Calu3 (cell line): ENCODE data around the gene TLL2. TPM values are rescaled to one million over a fixed set of nuclear protein-coding genes. Genes with fewer than 3 reads are reported as not detected.

Source experiments
- BruUV-seq: library from RNA; stranded (reverse); fragments of 400-500 nt; replicated peaks from 2 replicates; lab custom pipeline; 2021; lab: Mats Ljungman, UMichigan
- CTCF ChIA-PET: fragments of 300-600 bp; sonication (Branson Sonifier 250); formaldehyde crosslinking; loops from one replicate; lab custom pipeline; 2022; ENCODE audit warnings: antibody characterized with exemption; lab: Charles Lee
- DNase-seq: peaks from one replicate; pipeline ENCODE4 v3.0.0; 2022
- H3K27ac Mint-ChIP-seq: one replicate; pipeline ENCODE4 v1.8.0; 2022; ENCODE audit warnings: mixed read lengths; ENCODE audit not compliant: unreplicated experiment
- H3K27me3 Mint-ChIP-seq: one replicate; pipeline ENCODE4 v1.8.0; 2022; ENCODE audit warnings: mixed read lengths; ENCODE audit not compliant: unreplicated experiment
- H3K36me3 Mint-ChIP-seq: one replicate; pipeline ENCODE4 v1.8.0; 2022; ENCODE audit warnings: mild to moderate bottlenecking, moderate library complexity, mixed read lengths; ENCODE audit not compliant: insufficient read depth, unreplicated experiment
- H3K4me1 Mint-ChIP-seq: one replicate; pipeline ENCODE4 v1.8.0; 2022; ENCODE audit warnings: mild to moderate bottlenecking, low read depth, mixed read lengths; ENCODE audit not compliant: unreplicated experiment
- H3K4me3 Mint-ChIP-seq: one replicate; pipeline ENCODE4 v1.8.0; 2022; ENCODE audit warnings: mild to moderate bottlenecking, low read depth, moderate library complexity, mixed read lengths; ENCODE audit not compliant: unreplicated experiment
- H3K9me3 Mint-ChIP-seq: one replicate; pipeline ENCODE4 v1.8.0; 2022; ENCODE audit warnings: low read depth, mixed read lengths; ENCODE audit not compliant: unreplicated experiment
- CTCF ChIP-seq: fragments of 200-600 bp; IDR thresholded peaks from one replicate; pipeline ENCODE4 v1.8.0; 2022; ENCODE audit warnings: antibody characterized with exemption; ENCODE audit not compliant: unreplicated experiment
- intact Hi-C: fragments of 100-400 bp; cut with micrococcal nuclease; formaldehyde crosslinking; loops from one replicate; pipeline ENCODE4 v1.10.0; 2022; ENCODE audit not compliant: unreplicated experiment
- total RNA-seq: library from RNA; stranded (reverse); gene quantifications from 2 replicates; pipeline ENCODE4 v1.2.3, GENCODE V29; 2022

Gene TLL2
- total RNA-seq, 1 experiment from 2014 or later, result 0.66 TPM

GRCh38 chr10:96352582-96352981, 161.1 kb downstream of the TLL2 start:
- Mint-ChIP-seq H3K36me3 (no peaks in the 10 kb centered on the region), H3K4me3 (no peak overlapping the region), H3K4me1 (no peaks in the 10 kb centered on the region), H3K27ac (no peak overlapping the region), H3K27me3 (peaks cover 39% of the 10 kb centered on the region), H3K9me3 (no peaks in the 10 kb centered on the region)
- CTCF ChIA-PET, result interaction anchor here (0.9 kb wide), 2 partner anchors 17 to 22 kb away, joined by 4 to 16 read pairs; no protein-coding TSS in a partner anchor
- no TSS peak for BruUV-seq
- no peak for DNase-seq
- intact Hi-C loops, result no loop called here
- TF ChIP-seq CTCF, result no peak

GRCh38 chr10:96352027-96352426, 161.7 kb downstream of the TLL2 start:
- no peak for DNase-seq
- H3K36me3 Mint-ChIP-seq, result no peaks in the 10 kb centered on the region
- no peak overlapping the region for H3K4me3 Mint-ChIP-seq
- CTCF ChIA-PET, result interaction anchor here (0.9 kb wide), 2 partner anchors 18 to 23 kb away, joined by 4 to 16 read pairs; no protein-coding TSS in a partner anchor
- BruUV-seq, result no TSS peak
- peaks cover 33% of the 10 kb centered on the region for H3K27me3 Mint-ChIP-seq
- no peaks in the 10 kb centered on the region for H3K4me1 Mint-ChIP-seq
- no peak overlapping the region for H3K27ac Mint-ChIP-seq
- TF ChIP-seq CTCF, result no peak
- H3K9me3 Mint-ChIP-seq, result no peaks in the 10 kb centered on the region
- intact Hi-C loops, result no loop called here

GRCh38 chr10:96346295-96346694, 167.4 kb downstream of the TLL2 start:
- DNase-seq, result no peak
- Mint-ChIP-seq H3K4me3 (no peak overlapping the region), H3K27ac (no peak overlapping the region), H3K4me1 (no peaks in the 10 kb centered on the region), H3K36me3 (no peaks in the 10 kb centered on the region), H3K27me3 (peaks cover 45% of the 10 kb centered on the region), H3K9me3 (no peaks in the 10 kb centered on the region)
- intact Hi-C loops, result no loop called here
- no TSS peak for BruUV-seq
- CTCF ChIA-PET, result no interaction called here
- TF ChIP-seq CTCF, result no peak

GRCh38 chr10:96345222-96345621, 168.5 kb downstream of the TLL2 start:
- CTCF ChIA-PET, result no interaction called here
- Mint-ChIP-seq H3K27ac (no peak overlapping the region), H3K27me3 (peaks cover 45% of the 10 kb centered on the region), H3K36me3 (no peaks in the 10 kb centered on the region), H3K4me1 (no peaks in the 10 kb centered on the region), H3K4me3 (no peak overlapping the region), H3K9me3 (no peaks in the 10 kb centered on the region)
- no TSS peak for BruUV-seq
- DNase-seq, result no peak
- intact Hi-C loops, result no loop called here
- TF ChIP-seq CTCF, result no peak
